C4-2B (cell line): ENCODE measurements around the gene SIRT2.
"Not testable (repeated sequence)": the region's sequence is repeated elsewhere in the genome, so short reads cannot be mapped to it uniquely, and the experiment has no call there.

ENCODE experiments used
- H3K27ac ChIP-seq: fragments of 450-650 bp; 2 replicates; pipeline ENCODE4 v1.5.1; 2017
- CTCF ChIP-seq: fragments of 450-650 bp; conservative IDR thresholded peaks from 2 replicates; pipeline ENCODE4 v1.5.1; 2017; ENCODE audit warnings: mild to moderate bottlenecking
- ZFX ChIP-seq: fragments of 450-650 bp; IDR thresholded peaks from 2 replicates; pipeline ENCODE4 v1.6.1; 2017

SIRT2 gene

DNA sequence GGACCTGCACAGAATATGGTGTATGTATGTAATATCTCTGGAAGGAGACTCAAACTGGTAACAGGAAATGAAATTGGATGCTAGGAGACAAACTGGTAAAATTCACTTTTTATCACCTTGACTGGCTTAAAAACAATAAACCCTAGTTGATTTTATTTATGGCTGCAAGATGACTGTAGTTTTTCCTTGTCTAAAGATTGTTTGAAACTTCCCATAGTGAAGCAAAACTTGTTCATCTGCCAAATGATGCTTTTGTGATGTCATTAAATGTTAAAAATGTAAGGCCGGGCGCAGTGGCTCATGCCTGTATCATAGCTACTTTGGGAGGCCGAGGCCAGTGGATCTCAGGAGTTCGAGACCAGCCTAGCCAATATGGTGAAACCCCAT lies 65.3 kb downstream of the SIRT2 start:
- TF ChIP-seq CTCF (no peak), ZFX (no peak)
- H3K27ac ChIP-seq = peak overlapping the region; percentile 98

- H3K27ac ChIP-seq = peak overlapping the region; percentile 98
- TF ChIP-seq ZFX = no peak
- no peak for TF ChIP-seq CTCF
These were observed 66.4 kb downstream of the SIRT2 start for GRCh38 chr19:38833092-38833425.

DNA sequence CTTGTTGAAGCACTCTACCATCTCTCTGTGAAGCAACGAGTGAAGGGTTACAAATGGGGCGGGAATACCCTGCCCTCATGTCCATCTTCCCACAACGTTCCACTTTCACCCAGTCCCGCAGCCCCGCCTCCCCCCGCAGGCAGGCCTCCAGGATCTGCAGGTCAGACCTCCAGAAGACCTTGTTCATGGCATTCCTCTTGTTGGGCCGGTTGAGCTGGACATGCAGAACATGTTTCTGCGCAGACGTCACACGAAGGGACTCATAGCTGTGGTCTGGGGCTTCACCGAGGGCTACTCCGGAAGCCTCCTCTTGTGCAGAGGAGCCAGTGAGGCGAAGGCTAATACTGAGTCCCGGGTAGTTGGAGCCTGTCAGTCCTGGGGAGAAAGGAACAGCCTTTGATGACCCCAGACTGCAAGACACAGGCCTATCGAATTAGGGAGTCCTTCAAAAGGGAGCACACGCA lies 68.2 kb downstream of the SIRT2 start:
- H3K27ac ChIP-seq = peak overlapping the region; percentile 98
- TF ChIP-seq ZFX = no peak
- no peak for TF ChIP-seq CTCF

GRCh38 chr19:38830039-38830733 lies 69.2 kb downstream of the SIRT2 start:
- H3K27ac ChIP-seq = peak overlapping the region; percentile 98
- TF ChIP-seq CTCF = no peak
- no peak for TF ChIP-seq ZFX

- H3K27ac ChIP-seq = not testable (repeated sequence)
These were observed 70.2 kb downstream of the SIRT2 start for GRCh38 chr19:38829203-38829602.
